Adrenal gland (tissue), 5 donors: ENCODE data around the gene HSBP1L1.

Experiments
- POLR2A ChIP-seq, 2 donors: fragments of 450-650 bp; IDR thresholded peaks; one replicate each; pipeline ENCODE4 v1.6.1; 2017; ENCODE audit warnings: antibody characterized with exemption in 2 of 2, mild to moderate bottlenecking in 2 of 2, moderate library complexity in 1 of 2
- TF ChIP-seq, protein P1 (sequence below), 6 experiments: fragments of 450-650 bp in 4 of 6; fragments of 200-600 bp in 2 of 6; sonication (generic) in 1 of 6; IDR thresholded peaks; 1 replicate in 5 of 6; 2 replicates in 1 of 6; pipeline versions ENCODE4 v1.5.1 to v1.8.0; 2016 to 2021; ENCODE audit warnings: antibody characterized with exemption in 6 of 6, mild to moderate bottlenecking in 2 of 6, moderate library complexity in 1 of 6
- donor health status: DM: no; HTN: no; CAD: no.

DNA sequence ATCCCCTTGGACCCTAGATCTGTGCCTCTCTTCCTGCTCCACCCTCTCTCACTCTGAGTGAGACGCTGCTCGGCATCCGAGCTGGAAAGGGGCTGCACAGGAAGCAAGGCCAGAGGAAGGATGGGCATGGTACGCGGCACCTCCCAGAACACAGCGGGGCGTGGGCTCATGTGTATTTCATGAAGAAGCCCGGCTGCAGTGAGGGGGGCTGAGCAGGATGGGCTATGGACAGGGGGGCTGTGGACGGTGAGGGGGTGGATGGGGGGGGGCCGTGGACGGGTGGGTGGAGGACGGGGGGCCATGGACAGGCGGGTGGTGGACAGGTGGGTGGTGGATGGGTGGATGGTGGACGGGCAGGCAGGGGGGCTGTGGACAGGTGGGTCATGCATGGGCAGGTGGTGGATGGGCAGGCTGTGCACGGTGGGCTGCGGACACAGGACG, 41.5 kb upstream of the HSBP1L1 start:
- TF ChIP-seq POLR2A (IDR thresholded peaks at IDR 0.05), result no peak
- TF ChIP-seq, protein P1, sequence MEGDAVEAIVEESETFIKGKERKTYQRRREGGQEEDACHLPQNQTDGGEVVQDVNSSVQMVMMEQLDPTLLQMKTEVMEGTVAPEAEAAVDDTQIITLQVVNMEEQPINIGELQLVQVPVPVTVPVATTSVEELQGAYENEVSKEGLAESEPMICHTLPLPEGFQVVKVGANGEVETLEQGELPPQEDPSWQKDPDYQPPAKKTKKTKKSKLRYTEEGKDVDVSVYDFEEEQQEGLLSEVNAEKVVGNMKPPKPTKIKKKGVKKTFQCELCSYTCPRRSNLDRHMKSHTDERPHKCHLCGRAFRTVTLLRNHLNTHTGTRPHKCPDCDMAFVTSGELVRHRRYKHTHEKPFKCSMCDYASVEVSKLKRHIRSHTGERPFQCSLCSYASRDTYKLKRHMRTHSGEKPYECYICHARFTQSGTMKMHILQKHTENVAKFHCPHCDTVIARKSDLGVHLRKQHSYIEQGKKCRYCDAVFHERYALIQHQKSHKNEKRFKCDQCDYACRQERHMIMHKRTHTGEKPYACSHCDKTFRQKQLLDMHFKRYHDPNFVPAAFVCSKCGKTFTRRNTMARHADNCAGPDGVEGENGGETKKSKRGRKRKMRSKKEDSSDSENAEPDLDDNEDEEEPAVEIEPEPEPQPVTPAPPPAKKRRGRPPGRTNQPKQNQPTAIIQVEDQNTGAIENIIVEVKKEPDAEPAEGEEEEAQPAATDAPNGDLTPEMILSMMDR (IDR thresholded peaks at IDR 0.05), result no peak
